K562 (cell line): ENCODE measurements around the gene LTBR. TPM values are rescaled to one million over a fixed set of nuclear protein-coding genes. Genes with fewer than 3 reads are reported as not detected.

Experiments
- BMI1 ChIP-seq: fragments of 150-350 bp; IDR thresholded peaks from 2 replicates; pipeline ENCODE4 v1.6.1; 2014; ENCODE audit warnings: low read length
- CHD2 ChIP-seq: IDR thresholded peaks from 2 replicates; pipeline ENCODE4 v1.6.1; 2011; ENCODE audit warnings: low read depth, low read length
- CLOCK ChIP-seq: fragments of 250-450 bp; sonication (Bioruptor Pico); IDR thresholded peaks from 2 replicates; pipeline ENCODE4 v1.4.0; 2020; ENCODE audit warnings: mild to moderate bottlenecking, moderate library complexity, borderline replicate concordance
- FOXM1 ChIP-seq, 2 experiments: fragments of 450-650 bp in 1 of 2; sonication (generic) in 1 of 2; formaldehyde crosslinking in 1 of 2; IDR thresholded peaks; 2 replicates each; pipeline versions ENCODE4 v1.6.1 to v1.9.0; 2017 to 2022; ENCODE audit warnings: low read depth in 2 of 2, mild to moderate bottlenecking in 2 of 2, missing genetic modification reagents in 1 of 2, moderate library complexity in 1 of 2
- HDAC1 ChIP-seq, 2 experiments: fragments of 450-650 bp; IDR thresholded peaks; 2 replicates each; pipeline ENCODE4 v1.6.1; 2016 to 2017; ENCODE audit warnings: inconsistent platforms in 1 of 2, mild to moderate bottlenecking in 1 of 2, moderate library complexity in 1 of 2
- HINFP ChIP-seq: fragments of 450-650 bp; conservative IDR thresholded peaks from 2 replicates; pipeline ENCODE4 v1.6.1; 2016; ENCODE audit warnings: missing genetic modification characterization, low read depth, mild to moderate bottlenecking, control low read depth, missing compliant biosample characterization
- MCM3 ChIP-seq: fragments of 450-650 bp; IDR thresholded peaks from 2 replicates; pipeline ENCODE4 v1.6.1; 2016
- MCM5 ChIP-seq: fragments of 450-650 bp; IDR thresholded peaks from 2 replicates; pipeline ENCODE4 v1.6.1; 2016; ENCODE audit warnings: low read depth
- PHF21A ChIP-seq: fragments of 450-650 bp; IDR thresholded peaks from 2 replicates; pipeline ENCODE4 v1.6.1; 2017; ENCODE audit warnings: low read depth, borderline replicate concordance
- POLR2AphosphoS2 ChIP-seq: IDR thresholded peaks from 2 replicates; pipeline ENCODE4 v1.6.1; 2012; ENCODE audit warnings: low read length, improper control_type of control experiment
- PRDM10 ChIP-seq: fragments of 450-650 bp; IDR thresholded peaks from 2 replicates; pipeline ENCODE4 v1.6.1; 2018; ENCODE audit not compliant: partially characterized antibody
- RAD51 ChIP-seq: fragments of 450-650 bp; IDR thresholded peaks from 2 replicates; pipeline ENCODE4 v1.7.1; 2016; ENCODE audit warnings: low read depth, mild to moderate bottlenecking, borderline replicate concordance
- RBM39 ChIP-seq: fragments of 200-400 bp; formaldehyde crosslinking; optimal IDR thresholded peaks from 2 replicates; pipeline ENCODE3; 2018; ENCODE audit warnings: low read depth, low read length
- SAFB ChIP-seq: fragments of 200-400 bp; formaldehyde crosslinking; IDR thresholded peaks from 2 replicates; pipeline ENCODE4 v1.6.1; 2017; ENCODE audit warnings: low read depth, low read length, borderline replicate concordance
- SMC3 ChIP-seq: conservative IDR thresholded peaks from 2 replicates; pipeline ENCODE4 v1.6.1; 2011; ENCODE audit warnings: low read depth, low read length, improper control_type of control experiment; ENCODE audit not compliant: insufficient read depth
- TBP ChIP-seq: optimal IDR thresholded peaks from 2 replicates; pipeline ENCODE3; 2011; ENCODE audit warnings: low read depth, low read length, improper control_type of control experiment
- ZBTB43 ChIP-seq: sonication (generic); formaldehyde crosslinking; IDR thresholded peaks from 2 replicates; pipeline ENCODE4 v1.8.0; 2023; ENCODE audit warnings: mild to moderate bottlenecking, missing genetic modification reagents
- ZC3H8 ChIP-seq: fragments of 450-650 bp; IDR thresholded peaks from 2 replicates; pipeline ENCODE4 v1.6.1; 2017
- ZNF217 ChIP-seq: sonication (generic); formaldehyde crosslinking; IDR thresholded peaks from 2 replicates; pipeline ENCODE4 v1.8.0; 2022; ENCODE audit warnings: mild to moderate bottlenecking, missing genetic modification reagents
- ZNF431 ChIP-seq: sonication (generic); formaldehyde crosslinking; IDR thresholded peaks from 2 replicates; pipeline ENCODE4 v1.8.0; 2022; ENCODE audit warnings: mild to moderate bottlenecking, missing genetic modification reagents
- polyA plus RNA-seq, 8 experiments: library from polyadenylated mRNA; depleted of rRNA in 4 of 8; stranded (reverse) in 5 of 8; unstranded in 3 of 8; fragments of >200 nt; fragmentation: Nextera tagmentation in 2 of 8; fragmentation: Illumina TruSeq in 1 of 8; extraction: Ambion mirVana in 2 of 8; extraction: Trizol in 1 of 8; gene quantifications; 2 replicates each; pipeline versions ENCODE4 v1.2.1 to v1.2.3, GENCODE V29; 2011 to 2014; ENCODE audit warnings: inconsistent platforms in 1 of 8, missing spikeins in 1 of 8
- total RNA-seq, 7 experiments: library from RNA; depleted of rRNA in 6 of 7; stranded (reverse); fragments of >200 nt in 6 of 7; fragmentation: Illumina TruSeq in 2 of 7; extraction: Trizol in 2 of 7; gene quantifications; 2 replicates each; pipeline versions ENCODE4 v1.2.1 to v1.2.3, GENCODE V29; 2011 to 2021; ENCODE audit warnings: low replicate concordance in 1 of 7

Gene LTBR
- total and polyA plus RNA-seq, 9 of the 15 experiments (the other 6 are each of a cell fraction or from before 2014, with no cell fraction given), result 0.96 to 69.0 (median 35.3) TPM

- no peak for TF ChIP-seq PRDM10
- no peak for TF ChIP-seq CHD2
- TF ChIP-seq MCM5, result no peak
- TF ChIP-seq HINFP (tag), result no peak
- no peak for TF ChIP-seq POLR2AphosphoS2
- peak; percentile 28 for TF ChIP-seq TBP
- TF ChIP-seq RBM39, result no peak
- no peak for TF ChIP-seq ZBTB43 (CRISPR knock-in tag)
- TF ChIP-seq FOXM1 (IDR thresholded peaks at IDR 0.05; ENCODE audit: low read depth), result no peak
- no peak for TF ChIP-seq FOXM1 (CRISPR knock-in tag; IDR thresholded peaks at IDR 0.05; ENCODE audit: low read depth)
- no peak for TF ChIP-seq MCM3
- peak; percentile 83; the same call in 1 of the 2 replicates for TF ChIP-seq PHF21A
- TF ChIP-seq SMC3, result no peak
- TF ChIP-seq RAD51, result no peak
- no peak for TF ChIP-seq BMI1
- TF ChIP-seq ZNF217, result no peak
- TF ChIP-seq HDAC1 (IDR thresholded peaks at IDR 0.05), result peak in 1 of 2 experiments; percentile 25; a peak in 1 of 4 replicates
- TF ChIP-seq ZNF431 (CRISPR knock-in tag), result no peak
- no peak for TF ChIP-seq ZC3H8
- TF ChIP-seq SAFB, result no peak
- TF ChIP-seq CLOCK, result no peak
These were observed 42.4 kb upstream of the LTBR start, which contains the start of gene TNFRSF1A (continued) for GRCh38 chr12:6341417-6342139.
